Fibroblast of mammary gland (primary cell): Measurements from ENCODE around the gene PSD.
A peak's percentile ranks its signal among the peaks of the same experiment; 100 is the strongest.

Experiments
- DNase-seq: peaks from one replicate; pipeline ENCODE4 v3.0.0-alpha.2; 2010; ENCODE audit warnings: low read depth
- H3K4me3 ChIP-seq: 2 replicates; pipeline ENCODE4 v1.5.1; 2011; ENCODE audit warnings: low read depth, mild to moderate bottlenecking, low read length, moderate library complexity; ENCODE audit not compliant: control insufficient read depth
- TF ChIP-seq, protein P1 (sequence below): conservative IDR thresholded peaks from 2 replicates; pipeline ENCODE4 v1.5.1; 2011; ENCODE audit warnings: low read depth, low read length, inconsistent platforms; ENCODE audit not compliant: control insufficient read depth, insufficient read depth

PSD gene

DNA sequence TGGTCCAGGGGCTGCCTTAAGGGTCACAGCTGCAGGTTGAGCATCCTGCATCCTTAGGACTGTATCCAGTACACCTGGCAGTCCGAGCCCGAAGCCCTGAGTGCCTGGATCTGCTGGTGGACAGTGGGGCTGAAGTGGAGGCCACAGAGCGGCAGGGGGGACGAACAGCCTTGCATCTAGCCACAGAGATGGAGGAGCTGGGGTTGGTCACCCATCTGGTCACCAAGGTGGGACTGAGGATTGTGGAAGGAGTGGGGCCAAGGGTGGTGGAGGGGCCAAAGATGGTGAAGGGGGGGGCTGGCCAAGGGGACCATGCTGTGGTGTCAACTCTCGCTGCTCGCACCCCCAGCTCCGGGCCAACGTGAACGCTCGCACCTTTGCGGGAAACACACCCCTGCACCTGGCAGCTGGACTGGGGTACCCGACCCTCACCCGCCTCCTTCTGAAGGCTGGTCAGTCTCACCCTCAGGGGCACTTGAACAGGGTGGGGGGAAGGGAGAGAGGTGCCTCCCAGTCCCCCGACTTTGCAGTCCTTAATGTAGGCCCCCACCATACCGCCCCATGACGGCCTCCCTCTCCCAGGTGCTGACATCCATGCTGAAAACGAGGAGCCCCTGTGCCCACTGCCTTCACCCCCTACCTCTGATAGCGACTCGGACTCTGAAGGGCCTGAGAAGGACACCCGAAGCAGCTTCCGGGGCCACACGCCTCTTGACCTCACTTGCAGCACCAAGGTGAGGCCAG, 17.8 kb downstream of the PSD start:
- no peak for DNase-seq
- no peak overlapping the region for H3K4me3 ChIP-seq
- TF ChIP-seq, protein P1, sequence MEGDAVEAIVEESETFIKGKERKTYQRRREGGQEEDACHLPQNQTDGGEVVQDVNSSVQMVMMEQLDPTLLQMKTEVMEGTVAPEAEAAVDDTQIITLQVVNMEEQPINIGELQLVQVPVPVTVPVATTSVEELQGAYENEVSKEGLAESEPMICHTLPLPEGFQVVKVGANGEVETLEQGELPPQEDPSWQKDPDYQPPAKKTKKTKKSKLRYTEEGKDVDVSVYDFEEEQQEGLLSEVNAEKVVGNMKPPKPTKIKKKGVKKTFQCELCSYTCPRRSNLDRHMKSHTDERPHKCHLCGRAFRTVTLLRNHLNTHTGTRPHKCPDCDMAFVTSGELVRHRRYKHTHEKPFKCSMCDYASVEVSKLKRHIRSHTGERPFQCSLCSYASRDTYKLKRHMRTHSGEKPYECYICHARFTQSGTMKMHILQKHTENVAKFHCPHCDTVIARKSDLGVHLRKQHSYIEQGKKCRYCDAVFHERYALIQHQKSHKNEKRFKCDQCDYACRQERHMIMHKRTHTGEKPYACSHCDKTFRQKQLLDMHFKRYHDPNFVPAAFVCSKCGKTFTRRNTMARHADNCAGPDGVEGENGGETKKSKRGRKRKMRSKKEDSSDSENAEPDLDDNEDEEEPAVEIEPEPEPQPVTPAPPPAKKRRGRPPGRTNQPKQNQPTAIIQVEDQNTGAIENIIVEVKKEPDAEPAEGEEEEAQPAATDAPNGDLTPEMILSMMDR: no peak

DNA sequence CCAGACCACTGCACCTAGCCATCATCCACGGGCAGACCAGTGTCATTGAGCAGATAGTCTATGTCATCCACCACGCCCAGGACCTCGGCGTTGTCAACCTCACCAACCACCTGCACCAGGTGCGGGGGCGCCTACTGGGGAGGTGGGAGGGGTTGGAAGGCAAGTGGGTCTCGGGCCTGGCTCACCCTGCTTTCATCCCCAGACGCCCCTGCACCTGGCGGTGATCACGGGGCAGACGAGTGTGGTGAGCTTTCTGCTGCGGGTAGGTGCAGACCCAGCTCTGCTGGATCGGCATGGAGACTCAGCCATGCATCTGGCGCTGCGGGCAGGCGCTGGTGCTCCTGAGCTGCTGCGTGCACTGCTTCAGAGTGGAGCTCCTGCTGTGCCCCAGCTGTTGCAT, 18.5 kb downstream of the PSD start:
- no peak for DNase-seq
- TF ChIP-seq, protein P1: no peak
- H3K4me3 ChIP-seq: no peak overlapping the region

DNA sequence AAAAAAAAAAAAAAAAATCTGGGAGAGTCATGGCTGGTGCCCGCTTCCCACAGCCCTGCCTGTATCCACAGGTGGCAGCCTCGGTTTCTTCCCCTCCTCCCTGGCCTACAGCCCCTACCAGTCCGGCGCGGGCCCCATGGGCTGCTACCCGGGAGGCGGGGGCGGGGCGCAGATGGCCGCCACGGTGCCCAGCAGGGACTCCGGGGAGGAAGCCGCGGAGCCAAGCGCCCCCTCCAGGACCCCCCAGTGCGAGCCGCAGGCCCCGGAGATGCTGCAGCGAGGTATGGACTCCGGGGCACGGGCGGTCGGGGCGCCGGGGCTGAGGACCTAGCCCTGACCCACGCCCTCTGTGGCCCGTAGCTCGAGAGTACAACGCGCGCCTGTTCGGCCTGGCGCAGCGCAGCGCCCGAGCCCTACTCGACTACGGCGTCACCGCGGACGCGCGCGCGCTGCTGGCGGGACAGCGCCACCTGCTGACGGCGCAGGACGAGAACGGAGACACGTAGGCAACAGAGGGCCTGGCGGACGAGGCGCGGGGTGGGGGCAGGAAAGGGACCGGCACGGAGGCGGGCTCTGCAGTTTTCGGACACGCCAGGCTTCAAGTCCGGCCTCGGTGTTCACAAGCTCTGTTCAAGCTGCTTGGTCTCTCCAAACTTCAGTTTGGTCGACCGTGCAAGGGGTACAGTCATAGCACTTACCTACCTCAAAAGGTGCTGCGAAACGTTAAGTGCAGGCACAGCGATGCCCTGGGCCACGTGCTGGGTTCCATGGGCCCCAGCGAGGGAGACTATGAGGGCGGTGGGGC, 19.2 kb downstream of the PSD start:
- TF ChIP-seq, protein P1: peak; percentile 50
- peak overlapping the region; percentile 45 for H3K4me3 ChIP-seq
- DNase-seq: peak; percentile 78

DNA sequence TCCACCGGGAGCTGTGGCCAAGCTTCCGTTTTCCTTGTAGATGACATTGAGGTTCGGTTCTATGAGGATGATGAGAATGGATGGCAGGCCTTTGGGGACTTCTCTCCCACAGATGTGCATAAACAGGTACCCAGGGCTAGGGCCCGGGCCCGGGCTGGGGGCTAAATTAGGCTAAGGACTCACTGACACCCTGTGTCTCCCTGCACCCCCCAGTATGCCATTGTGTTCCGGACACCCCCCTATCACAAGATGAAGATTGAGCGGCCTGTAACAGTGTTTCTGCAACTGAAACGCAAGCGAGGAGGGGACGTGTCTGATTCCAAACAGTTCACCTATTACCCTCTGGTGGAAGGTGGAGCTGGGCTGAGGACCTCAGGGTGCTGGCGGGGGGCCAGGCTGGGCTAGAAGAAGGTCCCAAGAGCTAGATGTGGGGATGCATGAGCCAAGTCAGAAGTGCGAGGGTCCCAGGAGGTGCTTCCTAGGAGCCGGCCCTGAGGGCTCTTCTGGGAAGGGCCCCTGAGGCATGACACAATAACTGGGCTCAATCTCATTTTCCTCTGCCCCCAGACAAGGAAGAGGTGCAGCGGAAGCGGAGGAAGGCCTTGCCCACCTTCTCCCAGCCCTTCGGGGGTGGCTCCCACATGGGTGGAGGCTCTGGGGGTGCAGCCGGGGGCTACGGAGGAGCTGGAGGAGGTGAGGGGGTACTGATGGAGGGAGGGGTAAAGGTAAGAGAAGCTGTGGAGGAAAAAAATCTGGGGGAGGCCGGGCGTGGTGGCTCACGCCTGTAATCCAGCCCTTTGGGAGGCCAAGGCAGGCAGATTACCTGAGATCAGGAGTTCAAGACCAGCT, 20.2 kb downstream of the PSD start:
- DNase-seq: no peak
- H3K4me3 ChIP-seq: no peak overlapping the region
- TF ChIP-seq, protein P1: no peak

DNA sequence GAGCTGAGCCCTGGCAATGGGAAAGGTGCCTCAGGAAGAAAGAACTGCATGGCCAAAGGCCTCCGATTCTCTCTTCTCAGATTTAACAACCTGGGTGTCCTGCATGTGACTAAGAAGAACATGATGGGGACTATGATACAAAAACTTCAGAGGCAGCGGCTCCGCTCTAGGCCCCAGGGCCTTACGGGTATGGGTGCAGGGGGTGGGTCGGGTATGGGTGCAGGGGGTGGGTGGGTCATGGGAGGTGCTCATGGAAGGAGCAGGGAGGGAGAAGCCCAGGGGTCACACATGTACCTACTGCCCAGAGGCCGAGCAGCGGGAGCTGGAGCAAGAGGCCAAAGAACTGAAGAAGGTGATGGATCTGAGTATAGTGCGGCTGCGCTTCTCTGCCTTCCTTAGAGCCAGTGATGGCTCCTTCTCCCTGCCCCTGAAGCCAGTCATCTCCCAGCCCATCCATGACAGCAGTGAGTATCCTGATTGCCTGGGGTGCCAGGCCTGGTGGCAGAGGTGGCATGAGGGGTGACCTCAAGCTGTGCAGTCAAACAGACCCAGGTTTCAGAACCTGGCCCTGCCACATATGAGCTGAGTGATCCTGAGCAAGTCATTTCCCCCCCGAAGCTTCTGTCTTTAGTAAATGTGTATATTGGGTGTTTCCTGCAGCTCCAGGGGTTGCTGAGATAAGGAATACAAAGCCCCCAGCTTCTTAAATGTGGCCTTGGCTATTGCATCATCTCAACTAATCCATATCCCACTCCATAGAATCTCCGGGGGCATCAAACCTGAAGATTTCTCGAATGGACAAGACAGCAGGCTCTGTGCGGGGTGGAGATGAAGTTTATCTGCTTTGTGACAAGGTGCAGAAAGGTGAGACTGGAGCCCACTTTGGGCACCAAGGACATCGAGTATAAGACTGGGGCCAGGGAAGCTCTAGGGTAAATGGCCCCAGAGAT, 21.1 kb downstream of the PSD start:
- TF ChIP-seq, protein P1: no peak
- no peak overlapping the region for H3K4me3 ChIP-seq
- DNase-seq: no peak
